ENCODE data around the gene ADCY10.
A peak's percentile ranks its signal among the peaks of the same experiment; 100 is the strongest.

ADCY10 gene

GRCh38 chr1:167803358-167804207 is 110.4 kb downstream of the ADCY10 start:
- DNase-seq, result peak; percentile 82 to 84

- no peak for DNase-seq
Observed at GRCh38 chr1:167802235-167802634, 111.7 kb downstream of the ADCY10 start.

GRCh38 chr1:167800251-167800650 is 113.7 kb downstream of the ADCY10 start:
- DNase-seq, result no peak

- no peak for DNase-seq
Observed at GRCh38 chr1:167799747-167800146, 114.2 kb downstream of the ADCY10 start.

- no peak for DNase-seq
Observed at GRCh38 chr1:167798952-167799351, 115.0 kb downstream of the ADCY10 start.

- DNase-seq, result no peak
Observed at GRCh38 chr1:167797015-167797414, 116.9 kb downstream of the ADCY10 start.

GRCh38 chr1:167795810-167796740 is 117.9 kb downstream of the ADCY10 start:
- DNase-seq, result no peak

- DNase-seq, result no peak
Observed at GRCh38 chr1:167794043-167794442, 119.9 kb downstream of the ADCY10 start.

GRCh38 chr1:167792188-167792565 is 121.8 kb downstream of the ADCY10 start:
- DNase-seq, result no peak

GRCh38 chr1:167791281-167792187 is 122.4 kb downstream of the ADCY10 start:
- no peak for DNase-seq

- no peak for DNase-seq
Observed at GRCh38 chr1:167790117-167790516, 123.8 kb downstream of the ADCY10 start.

- DNase-seq, result no peak
Observed at GRCh38 chr1:167789501-167789900, 124.4 kb downstream of the ADCY10 start.

- DNase-seq, result no peak
Observed at GRCh38 chr1:167786502-167786901, 127.4 kb downstream of the ADCY10 start.

- DNase-seq, result no peak
Observed at GRCh38 chr1:167784876-167785550, 128.9 kb downstream of the ADCY10 start.

GRCh38 chr1:167782946-167783345 is 131.0 kb downstream of the ADCY10 start:
- no peak for DNase-seq

GRCh38 chr1:167781558-167781957 is 132.4 kb downstream of the ADCY10 start:
- DNase-seq, result no peak

GRCh38 chr1:167777269-167777650 is 136.7 kb downstream of the ADCY10 start:
- no peak for DNase-seq

GRCh38 chr1:167776616-167777268 is 137.2 kb downstream of the ADCY10 start:
- DNase-seq, result no peak

GRCh38 chr1:167776151-167776550 is 137.8 kb downstream of the ADCY10 start:
- no peak for DNase-seq

GRCh38 chr1:167775178-167775577 is 138.8 kb downstream of the ADCY10 start:
- no peak for DNase-seq

GRCh38 chr1:167774710-167775109 is 139.2 kb downstream of the ADCY10 start:
- DNase-seq, result no peak

- no peak for DNase-seq
Observed at GRCh38 chr1:167773516-167773915, 140.4 kb downstream of the ADCY10 start.
